Lower leg skin (tissue), 3 donors: Measurements from ENCODE around the gene ACOX1.

ENCODE experiments used
- CTCF ChIP-seq, 3 donors: fragments of 450-650 bp; IDR thresholded peaks; one replicate each; pipeline ENCODE4 v1.5.1; 2016; ENCODE audit warnings: antibody characterized with exemption in 3 of 3, mild to moderate bottlenecking in 3 of 3, moderate library complexity in 2 of 3
- POLR2A ChIP-seq, 2 donors: fragments of 450-650 bp; IDR thresholded peaks; one replicate each; pipeline ENCODE4 v1.6.1; 2016 to 2017; ENCODE audit warnings: antibody characterized with exemption in 2 of 2, mild to moderate bottlenecking in 1 of 2, moderate library complexity in 1 of 2

- TF ChIP-seq CTCF (IDR thresholded peaks at IDR 0.05), result no peak
- no peak for TF ChIP-seq POLR2A (IDR thresholded peaks at IDR 0.05)
These were observed 36.5 kb downstream of the ACOX1 start for GRCh38 chr17:75942473-75942872.
